ENCODE measurements around the gene EPG5.

DNA sequence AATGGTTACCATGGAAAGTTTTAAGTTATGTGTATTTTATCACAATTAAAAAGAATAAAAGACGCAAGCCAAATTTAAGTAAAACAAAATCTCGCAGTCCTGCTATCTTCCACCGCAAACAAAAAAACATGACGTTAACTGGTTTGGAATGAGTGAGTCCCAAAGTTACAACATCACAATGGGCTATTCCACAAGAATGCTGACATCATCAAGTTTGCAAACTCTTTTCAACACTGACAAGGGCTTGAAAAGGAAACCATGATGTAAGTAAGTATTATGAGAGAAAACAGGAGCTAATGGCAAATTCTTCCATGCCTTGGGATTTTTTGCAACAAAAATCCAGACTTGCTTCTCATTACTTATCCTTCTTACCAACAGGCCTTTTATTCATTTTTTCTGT, 110.6 kb downstream of the EPG5 start:
- TF ChIP-seq, protein P1, sequence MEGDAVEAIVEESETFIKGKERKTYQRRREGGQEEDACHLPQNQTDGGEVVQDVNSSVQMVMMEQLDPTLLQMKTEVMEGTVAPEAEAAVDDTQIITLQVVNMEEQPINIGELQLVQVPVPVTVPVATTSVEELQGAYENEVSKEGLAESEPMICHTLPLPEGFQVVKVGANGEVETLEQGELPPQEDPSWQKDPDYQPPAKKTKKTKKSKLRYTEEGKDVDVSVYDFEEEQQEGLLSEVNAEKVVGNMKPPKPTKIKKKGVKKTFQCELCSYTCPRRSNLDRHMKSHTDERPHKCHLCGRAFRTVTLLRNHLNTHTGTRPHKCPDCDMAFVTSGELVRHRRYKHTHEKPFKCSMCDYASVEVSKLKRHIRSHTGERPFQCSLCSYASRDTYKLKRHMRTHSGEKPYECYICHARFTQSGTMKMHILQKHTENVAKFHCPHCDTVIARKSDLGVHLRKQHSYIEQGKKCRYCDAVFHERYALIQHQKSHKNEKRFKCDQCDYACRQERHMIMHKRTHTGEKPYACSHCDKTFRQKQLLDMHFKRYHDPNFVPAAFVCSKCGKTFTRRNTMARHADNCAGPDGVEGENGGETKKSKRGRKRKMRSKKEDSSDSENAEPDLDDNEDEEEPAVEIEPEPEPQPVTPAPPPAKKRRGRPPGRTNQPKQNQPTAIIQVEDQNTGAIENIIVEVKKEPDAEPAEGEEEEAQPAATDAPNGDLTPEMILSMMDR (IDR thresholded peaks at IDR 0.05): no peak
- TF ChIP-seq POLR2A (IDR thresholded peaks at IDR 0.05; ENCODE audit: low read length) (no peak), RARB (CRISPR knock-in tag; IDR thresholded peaks at IDR 0.05) (no peak)

Measured in A549 (cell line).